SU-DHL-6 (cell line): Measurements from ENCODE around the gene SLC24A3.

Source experiments
- H2AFZ ChIP-seq: fragments of 200-600 bp; sonication (generic); 2 replicates; pipeline ENCODE4 v1.6.1; 2014; ENCODE audit warnings: low read depth, mild to moderate bottlenecking, moderate library complexity, mixed read lengths, antibody characterized with exemption, low read length; ENCODE audit not compliant: severe bottlenecking
- H3F3A ChIP-seq: fragments of 200-600 bp; shearing (Covaris generic); 2 replicates; pipeline ENCODE4 v1.6.0; 2016; ENCODE audit warnings: antibody characterized with exemption, mild to moderate bottlenecking; ENCODE audit not compliant: insufficient read depth
- H3K27ac ChIP-seq: fragments of 200-600 bp; sonication (generic); 2 replicates; pipeline ENCODE4 v1.5.1; 2016; ENCODE audit warnings: low read depth, mild to moderate bottlenecking, low read length, moderate library complexity, mixed read lengths
- H3K27me3 ChIP-seq: fragments of 200-600 bp; sonication (generic), shearing (Covaris generic); 2 replicates; pipeline ENCODE4 v1.6.0; 2014; ENCODE audit warnings: mild to moderate bottlenecking, low read length
- H3K36me3 ChIP-seq: fragments of 200-600 bp; sonication (generic); 2 replicates; pipeline ENCODE4 v1.6.1; 2014; ENCODE audit warnings: mild to moderate bottlenecking, low read length, mixed read lengths
- H3K4me2 ChIP-seq: fragments of 300-600, 200-600 bp; shearing (Covaris generic), sonication (generic); 2 replicates; pipeline ENCODE4 v1.6.0; 2014; ENCODE audit warnings: low read length, low read depth, mild to moderate bottlenecking; ENCODE audit not compliant: poor library complexity, severe bottlenecking
- H3K4me3 ChIP-seq: fragments of 200-600 bp; sonication (generic); 2 replicates; pipeline ENCODE4 v1.5.1; 2014; ENCODE audit warnings: antibody characterized with exemption, low read length, mild to moderate bottlenecking, mixed read lengths; ENCODE audit not compliant: insufficient read depth, poor library complexity, severe bottlenecking
- H3K79me2 ChIP-seq: fragments of 200-600 bp; sonication (generic); 2 replicates; pipeline ENCODE4 v1.6.1; 2014; ENCODE audit warnings: mild to moderate bottlenecking, low read length, moderate library complexity; ENCODE audit not compliant: insufficient read depth
- H3K9ac ChIP-seq: fragments of 200-600 bp; sonication (generic); 2 replicates; pipeline ENCODE4 v1.7.0; 2014; ENCODE audit warnings: mild to moderate bottlenecking, low read length
- H3K9me2 ChIP-seq: fragments of 200-600 bp; sonication (generic); replicated peaks from 2 replicates; pipeline ENCODE4 v1.6.1; 2014; ENCODE audit warnings: low read length; ENCODE audit not compliant: insufficient read depth
- H3K9me3 ChIP-seq: fragments of 200-600 bp; sonication (generic); 2 replicates; pipeline ENCODE4 v1.6.1; 2014; ENCODE audit warnings: low read length, mixed read lengths; ENCODE audit not compliant: insufficient read depth
- H4K20me1 ChIP-seq: fragments of 200-600 bp; sonication (generic); 2 replicates; pipeline ENCODE4 v1.6.1; 2014; ENCODE audit warnings: low read depth, mild to moderate bottlenecking, antibody characterized with exemption, low read length, moderate library complexity, mixed read lengths
- EZH2phosphoT487 ChIP-seq: fragments of 200-600 bp; sonication (generic), shearing (Covaris generic); conservative IDR thresholded peaks from 2 replicates; pipeline ENCODE4 v1.6.1; 2018; ENCODE audit warnings: mild to moderate bottlenecking, antibody characterized with exemption, low read length, moderate library complexity, mixed read lengths
- TF ChIP-seq, protein P1 (sequence below): fragments of 200-600 bp; sonication (generic); IDR thresholded peaks from one replicate; pipeline ENCODE4 v1.5.1; 2017; ENCODE audit warnings: antibody characterized with exemption, mild to moderate bottlenecking, low read length, moderate library complexity; ENCODE audit not compliant: insufficient read depth, poor library complexity, severe bottlenecking

Gene SLC24A3

DNA sequence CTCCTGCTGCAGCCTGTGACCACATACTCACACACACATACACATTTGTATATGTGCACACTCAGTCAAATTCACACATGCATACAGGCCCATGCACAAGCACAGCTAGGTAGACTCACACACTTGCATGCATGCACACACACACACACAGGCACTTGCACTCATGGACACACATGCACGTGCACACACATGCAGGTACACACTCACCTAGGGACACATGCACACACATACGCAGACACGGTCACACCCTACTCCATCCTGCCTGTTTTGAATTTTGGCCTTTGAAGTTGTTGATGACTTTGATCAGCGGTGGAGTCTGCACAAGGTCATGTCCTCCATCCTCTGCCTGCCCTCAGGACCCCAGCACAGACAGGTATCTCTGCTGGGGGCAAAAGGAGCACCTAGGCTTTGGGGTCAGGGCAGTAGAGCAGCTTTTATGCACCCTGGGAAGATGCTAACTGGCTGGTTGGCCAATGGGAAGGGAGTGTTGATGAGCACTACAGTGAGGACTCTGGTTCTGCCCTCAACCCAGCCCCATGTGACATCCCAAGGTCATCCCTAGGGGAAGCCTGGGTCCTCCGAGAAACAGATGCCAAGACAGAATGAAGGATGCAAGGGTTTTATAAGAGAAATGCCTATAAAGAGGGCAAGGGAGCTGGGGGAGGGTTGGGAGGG lies 218.3 kb downstream of the SLC24A3 start:
- H3K4me3 ChIP-seq, result no peak overlapping the region
- H3K9me2 ChIP-seq, result no peaks in the 10 kb centered on the region
- H2AFZ ChIP-seq, result no peak overlapping the region
- no peaks in the 10 kb centered on the region for H3K9me3 ChIP-seq
- no peaks in the 10 kb centered on the region for H3K36me3 ChIP-seq
- H3K27ac ChIP-seq, result no peak overlapping the region
- no peak overlapping the region for H3K9ac ChIP-seq
- no peaks in the 10 kb centered on the region for H3K27me3 ChIP-seq
- TF ChIP-seq EZH2phosphoT487, result no peak
- TF ChIP-seq, protein P1, sequence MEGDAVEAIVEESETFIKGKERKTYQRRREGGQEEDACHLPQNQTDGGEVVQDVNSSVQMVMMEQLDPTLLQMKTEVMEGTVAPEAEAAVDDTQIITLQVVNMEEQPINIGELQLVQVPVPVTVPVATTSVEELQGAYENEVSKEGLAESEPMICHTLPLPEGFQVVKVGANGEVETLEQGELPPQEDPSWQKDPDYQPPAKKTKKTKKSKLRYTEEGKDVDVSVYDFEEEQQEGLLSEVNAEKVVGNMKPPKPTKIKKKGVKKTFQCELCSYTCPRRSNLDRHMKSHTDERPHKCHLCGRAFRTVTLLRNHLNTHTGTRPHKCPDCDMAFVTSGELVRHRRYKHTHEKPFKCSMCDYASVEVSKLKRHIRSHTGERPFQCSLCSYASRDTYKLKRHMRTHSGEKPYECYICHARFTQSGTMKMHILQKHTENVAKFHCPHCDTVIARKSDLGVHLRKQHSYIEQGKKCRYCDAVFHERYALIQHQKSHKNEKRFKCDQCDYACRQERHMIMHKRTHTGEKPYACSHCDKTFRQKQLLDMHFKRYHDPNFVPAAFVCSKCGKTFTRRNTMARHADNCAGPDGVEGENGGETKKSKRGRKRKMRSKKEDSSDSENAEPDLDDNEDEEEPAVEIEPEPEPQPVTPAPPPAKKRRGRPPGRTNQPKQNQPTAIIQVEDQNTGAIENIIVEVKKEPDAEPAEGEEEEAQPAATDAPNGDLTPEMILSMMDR, result no peak
- H3K79me2 ChIP-seq, result no peaks in the 10 kb centered on the region
- H3F3A ChIP-seq, result no peaks in the 10 kb centered on the region
- H4K20me1 ChIP-seq, result no peaks in the 10 kb centered on the region
- no peak overlapping the region for H3K4me2 ChIP-seq

DNA sequence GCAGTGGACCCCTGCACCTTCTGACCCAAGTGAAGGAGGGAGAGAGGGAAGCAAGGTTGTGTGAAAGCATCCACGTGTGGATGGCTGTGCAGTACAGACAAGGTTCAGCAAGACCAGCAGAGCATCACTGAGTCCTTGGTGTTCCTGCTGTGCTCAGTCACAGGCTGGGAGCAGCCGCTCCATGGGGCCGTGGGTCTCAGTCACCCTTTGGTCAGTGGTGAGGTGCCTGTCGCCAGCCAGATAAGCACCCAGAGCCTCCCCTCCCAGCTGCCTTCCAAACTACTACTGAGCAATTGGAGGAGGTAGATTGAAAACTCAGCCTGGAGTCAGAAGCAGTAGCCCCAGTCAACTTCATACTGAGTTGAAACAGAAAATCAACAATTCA lies 218.9 kb downstream of the SLC24A3 start:
- Histone ChIP-seq H3K4me3 (no peak overlapping the region), H3K36me3 (no peaks in the 10 kb centered on the region), H3K9me2 (no peaks in the 10 kb centered on the region), H3K4me2 (no peak overlapping the region), H3F3A (no peaks in the 10 kb centered on the region), H3K9ac (no peak overlapping the region), H3K27ac (no peak overlapping the region), H3K79me2 (no peaks in the 10 kb centered on the region), H3K9me3 (no peaks in the 10 kb centered on the region), H3K27me3 (no peaks in the 10 kb centered on the region), H2AFZ (no peak overlapping the region), H4K20me1 (no peaks in the 10 kb centered on the region)
- no peak for TF ChIP-seq EZH2phosphoT487
- TF ChIP-seq, protein P1, result no peak

DNA sequence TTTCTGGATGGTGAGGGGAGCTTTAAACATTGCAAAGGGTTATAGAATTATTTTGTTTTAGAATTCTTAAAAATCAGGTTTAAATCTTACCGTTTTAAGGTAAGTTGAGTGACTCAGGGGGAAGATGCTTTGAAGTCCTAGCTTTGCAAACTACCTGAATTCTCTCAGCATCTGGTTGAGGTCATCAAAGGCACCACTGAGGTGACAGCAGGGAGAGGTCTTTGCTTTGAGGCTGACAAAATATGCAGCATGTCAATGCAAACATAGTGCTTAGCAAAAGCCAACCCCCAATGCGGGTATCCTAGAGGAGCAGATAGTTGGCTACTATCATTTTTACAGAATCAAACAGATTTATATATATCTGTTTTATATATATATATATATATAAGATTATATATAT lies 219.5 kb downstream of the SLC24A3 start:
- Histone ChIP-seq H3F3A (no peaks in the 10 kb centered on the region), H3K9me3 (no peaks in the 10 kb centered on the region)

More for the DNA sequence above, 219.5 kb downstream of the SLC24A3 start:
- no peak overlapping the region for H3K4me3 ChIP-seq
- H2AFZ ChIP-seq, result no peak overlapping the region
- no peaks in the 10 kb centered on the region for H3K36me3 ChIP-seq
- H3K79me2 ChIP-seq, result no peaks in the 10 kb centered on the region
- no peak overlapping the region for H3K27ac ChIP-seq
- H3K9me2 ChIP-seq, result no peaks in the 10 kb centered on the region
- H3K9ac ChIP-seq, result no peak overlapping the region
- H3K4me2 ChIP-seq, result no peak overlapping the region
- H4K20me1 ChIP-seq, result no peaks in the 10 kb centered on the region
- H3K27me3 ChIP-seq, result no peaks in the 10 kb centered on the region
- no peak for TF ChIP-seq EZH2phosphoT487
- TF ChIP-seq, protein P1, result no peak
